HepG2 (cell line): Measurements from ENCODE around the gene SPTBN4. TPM values are rescaled to one million over a fixed set of nuclear protein-coding genes. Genes with fewer than 3 reads are reported as not detected.
A peak's percentile ranks its signal among the peaks of the same experiment; 100 is the strongest.

Experiments
- CEBPZ ChIP-seq: IDR thresholded peaks from 2 replicates; pipeline ENCODE4 v1.6.1; 2012; ENCODE audit warnings: low read length, improper control_type of control experiment
- GATAD1 ChIP-seq: IDR thresholded peaks from 2 replicates; pipeline ENCODE4 v1.6.1; 2016; ENCODE audit warnings: missing genetic modification reagents, missing compliant biosample characterization
- KDM4B ChIP-seq: sonication (generic); formaldehyde crosslinking; IDR thresholded peaks from 2 replicates; pipeline ENCODE4 v1.4.0; 2020; ENCODE audit warnings: missing genetic modification reagents
- MED1 ChIP-seq: sonication (generic); formaldehyde crosslinking; IDR thresholded peaks from 2 replicates; pipeline ENCODE4 v1.4.0; 2020; ENCODE audit warnings: missing genetic modification reagents
- PHF20 ChIP-seq: sonication (generic); formaldehyde crosslinking; IDR thresholded peaks from 2 replicates; pipeline ENCODE4 v1.5.0; 2020; ENCODE audit warnings: mild to moderate bottlenecking, missing genetic modification reagents
- RFXAP ChIP-seq: sonication (generic); formaldehyde crosslinking; IDR thresholded peaks from 2 replicates; pipeline ENCODE4 v1.4.0; 2020; ENCODE audit warnings: missing genetic modification reagents, borderline replicate concordance
- TOE1 ChIP-seq: sonication (generic); formaldehyde crosslinking; IDR thresholded peaks from 2 replicates; pipeline ENCODE4 v1.4.0; 2020; ENCODE audit warnings: mild to moderate bottlenecking, missing genetic modification reagents
- ZFP82 ChIP-seq: sonication (generic); formaldehyde crosslinking; IDR thresholded peaks from 2 replicates; pipeline ENCODE4 v1.5.1; 2020; ENCODE audit warnings: mild to moderate bottlenecking, missing genetic modification reagents, borderline replicate concordance
- ZNF124 ChIP-seq: sonication (generic); formaldehyde crosslinking; IDR thresholded peaks from 2 replicates; pipeline ENCODE4 v1.4.0; 2020; ENCODE audit warnings: missing genetic modification reagents
- ZNF3 ChIP-seq: IDR thresholded peaks from 2 replicates; pipeline ENCODE4 v1.7.0; 2017; ENCODE audit warnings: inconsistent platforms
- ZNF30 ChIP-seq: sonication (generic); formaldehyde crosslinking; IDR thresholded peaks from 2 replicates; pipeline ENCODE4 v1.5.0; 2020; ENCODE audit warnings: mild to moderate bottlenecking, missing genetic modification reagents
- ZNF781 ChIP-seq: sonication (generic); formaldehyde crosslinking; IDR thresholded peaks from 2 replicates; pipeline ENCODE4 v1.5.1; 2020; ENCODE audit warnings: borderline replicate concordance, mild to moderate bottlenecking, missing genetic modification reagents; ENCODE audit errors: not compliant biosample characterization
- ZNF891 ChIP-seq: sonication (generic); formaldehyde crosslinking; IDR thresholded peaks from 2 replicates; pipeline ENCODE4 v1.5.0; 2020; ENCODE audit warnings: mild to moderate bottlenecking, missing genetic modification reagents
- ZUFSP ChIP-seq: sonication (generic); formaldehyde crosslinking; IDR thresholded peaks from 2 replicates; pipeline ENCODE4 v1.9.0; 2021; ENCODE audit warnings: missing genetic modification reagents, mild to moderate bottlenecking, borderline replicate concordance
- polyA plus RNA-seq, 8 experiments: library from polyadenylated mRNA; depleted of rRNA in 3 of 8; stranded (reverse) in 7 of 8; unstranded in 1 of 8; fragments of >200 nt; fragmentation: Illumina TruSeq in 4 of 8; extraction: Trizol in 4 of 8; gene quantifications; 2 replicates each; pipeline versions ENCODE4 v1.2.1 to v1.2.3, GENCODE V29; 2011 to 2016; ENCODE audit warnings: low read depth in 4 of 8, missing spikeins in 1 of 8, mixed read lengths in 1 of 8; ENCODE audit not compliant: insufficient read depth in 1 of 8
- total RNA-seq, 5 experiments: library from RNA; depleted of rRNA; stranded (reverse); fragments of >200 nt; fragmentation: Illumina TruSeq; extraction: Trizol; gene quantifications; 2 replicates each; pipeline ENCODE4 v1.2.3, GENCODE V29; 2016; ENCODE audit warnings: low read depth in 1 of 5
- TF ChIP-seq, protein P1 (sequence below): IDR thresholded peaks from 2 replicates; pipeline ENCODE4 v1.6.1; 2016; ENCODE audit warnings: low read depth, missing genetic modification reagents, missing compliant biosample characterization
- TF ChIP-seq, protein P2 (sequence below): sonication (generic); formaldehyde crosslinking; conservative IDR thresholded peaks from 2 replicates; pipeline ENCODE4 v1.4.0; 2020; ENCODE audit warnings: missing genetic modification reagents

The SPTBN4 gene
- total and polyA plus RNA-seq, 2 of the 13 experiments (the other 11 are each of a cell fraction or from before 2014, with no cell fraction given) = 0.11 TPM

GRCh38 chr19:40420766-40421765, 45.7 kb upstream of the SPTBN4 start (continued):
- TF ChIP-seq, protein P1, sequence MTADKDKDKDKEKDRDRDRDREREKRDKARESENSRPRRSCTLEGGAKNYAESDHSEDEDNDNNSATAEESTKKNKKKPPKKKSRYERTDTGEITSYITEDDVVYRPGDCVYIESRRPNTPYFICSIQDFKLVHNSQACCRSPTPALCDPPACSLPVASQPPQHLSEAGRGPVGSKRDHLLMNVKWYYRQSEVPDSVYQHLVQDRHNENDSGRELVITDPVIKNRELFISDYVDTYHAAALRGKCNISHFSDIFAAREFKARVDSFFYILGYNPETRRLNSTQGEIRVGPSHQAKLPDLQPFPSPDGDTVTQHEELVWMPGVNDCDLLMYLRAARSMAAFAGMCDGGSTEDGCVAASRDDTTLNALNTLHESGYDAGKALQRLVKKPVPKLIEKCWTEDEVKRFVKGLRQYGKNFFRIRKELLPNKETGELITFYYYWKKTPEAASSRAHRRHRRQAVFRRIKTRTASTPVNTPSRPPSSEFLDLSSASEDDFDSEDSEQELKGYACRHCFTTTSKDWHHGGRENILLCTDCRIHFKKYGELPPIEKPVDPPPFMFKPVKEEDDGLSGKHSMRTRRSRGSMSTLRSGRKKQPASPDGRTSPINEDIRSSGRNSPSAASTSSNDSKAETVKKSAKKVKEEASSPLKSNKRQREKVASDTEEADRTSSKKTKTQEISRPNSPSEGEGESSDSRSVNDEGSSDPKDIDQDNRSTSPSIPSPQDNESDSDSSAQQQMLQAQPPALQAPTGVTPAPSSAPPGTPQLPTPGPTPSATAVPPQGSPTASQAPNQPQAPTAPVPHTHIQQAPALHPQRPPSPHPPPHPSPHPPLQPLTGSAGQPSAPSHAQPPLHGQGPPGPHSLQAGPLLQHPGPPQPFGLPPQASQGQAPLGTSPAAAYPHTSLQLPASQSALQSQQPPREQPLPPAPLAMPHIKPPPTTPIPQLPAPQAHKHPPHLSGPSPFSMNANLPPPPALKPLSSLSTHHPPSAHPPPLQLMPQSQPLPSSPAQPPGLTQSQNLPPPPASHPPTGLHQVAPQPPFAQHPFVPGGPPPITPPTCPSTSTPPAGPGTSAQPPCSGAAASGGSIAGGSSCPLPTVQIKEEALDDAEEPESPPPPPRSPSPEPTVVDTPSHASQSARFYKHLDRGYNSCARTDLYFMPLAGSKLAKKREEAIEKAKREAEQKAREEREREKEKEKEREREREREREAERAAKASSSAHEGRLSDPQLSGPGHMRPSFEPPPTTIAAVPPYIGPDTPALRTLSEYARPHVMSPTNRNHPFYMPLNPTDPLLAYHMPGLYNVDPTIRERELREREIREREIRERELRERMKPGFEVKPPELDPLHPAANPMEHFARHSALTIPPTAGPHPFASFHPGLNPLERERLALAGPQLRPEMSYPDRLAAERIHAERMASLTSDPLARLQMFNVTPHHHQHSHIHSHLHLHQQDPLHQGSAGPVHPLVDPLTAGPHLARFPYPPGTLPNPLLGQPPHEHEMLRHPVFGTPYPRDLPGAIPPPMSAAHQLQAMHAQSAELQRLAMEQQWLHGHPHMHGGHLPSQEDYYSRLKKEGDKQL (CRISPR knock-in tag) = no peak
- TF ChIP-seq KDM4B (no peak), ZNF3 (no peak), CEBPZ (no peak), ZFP82 (CRISPR knock-in tag) (no peak; the same call in 1 of the 2 replicates), GATAD1 (CRISPR knock-in tag) (peak; percentile 63), RFXAP (peak; percentile 52; the same call in 1 of the 2 replicates), PHF20 (CRISPR knock-in tag) (peak; percentile 72), ZNF781 (CRISPR knock-in tag) (no peak), ZNF30 (CRISPR knock-in tag) (no peak), ZNF891 (CRISPR knock-in tag) (0 out of 2 replicates have a peak, but pooled peaks have one; percentile 65), ZUFSP (CRISPR knock-in tag) (no peak), ZNF124 (peak; percentile 47; the same call in 1 of the 2 replicates), MED1 (CRISPR knock-in tag) (peak; percentile 74), TOE1 (CRISPR knock-in tag) (no peak)
- TF ChIP-seq, protein P2, sequence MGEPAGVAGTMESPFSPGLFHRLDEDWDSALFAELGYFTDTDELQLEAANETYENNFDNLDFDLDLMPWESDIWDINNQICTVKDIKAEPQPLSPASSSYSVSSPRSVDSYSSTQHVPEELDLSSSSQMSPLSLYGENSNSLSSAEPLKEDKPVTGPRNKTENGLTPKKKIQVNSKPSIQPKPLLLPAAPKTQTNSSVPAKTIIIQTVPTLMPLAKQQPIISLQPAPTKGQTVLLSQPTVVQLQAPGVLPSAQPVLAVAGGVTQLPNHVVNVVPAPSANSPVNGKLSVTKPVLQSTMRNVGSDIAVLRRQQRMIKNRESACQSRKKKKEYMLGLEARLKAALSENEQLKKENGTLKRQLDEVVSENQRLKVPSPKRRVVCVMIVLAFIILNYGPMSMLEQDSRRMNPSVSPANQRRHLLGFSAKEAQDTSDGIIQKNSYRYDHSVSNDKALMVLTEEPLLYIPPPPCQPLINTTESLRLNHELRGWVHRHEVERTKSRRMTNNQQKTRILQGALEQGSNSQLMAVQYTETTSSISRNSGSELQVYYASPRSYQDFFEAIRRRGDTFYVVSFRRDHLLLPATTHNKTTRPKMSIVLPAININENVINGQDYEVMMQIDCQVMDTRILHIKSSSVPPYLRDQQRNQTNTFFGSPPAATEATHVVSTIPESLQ (CRISPR knock-in tag) = no peak
